GM18867 (cell line): ENCODE results near the gene NCAPH2.

Experiments used
- ATAC-seq: cut with Tn5 transposase; IDR thresholded peaks from one replicate; pipeline ENCODE4 v1.9.1; 2021; ENCODE audit warnings: mild to moderate bottlenecking, moderate library complexity; ENCODE audit not compliant: unreplicated experiment

The NCAPH2 gene

GRCh38 chr22:50545522-50546325, 37.7 kb downstream of the NCAPH2 start, which contains the start of gene KLHDC7B:
Gene KLHDC7B (plus strand): TSS chr22:50545899. CDS start chr22:50546244, 345 bp downstream.
- ATAC-seq, result no peak

GRCh38 chr22:50546326-50547262, 38.6 kb downstream of the NCAPH2 start:
- ATAC-seq, result no peak

GRCh38 chr22:50547263-50547985, 39.4 kb downstream of the NCAPH2 start:
- no peak for ATAC-seq

- ATAC-seq, result no peak
Observed at GRCh38 chr22:50548040-50548920, 40.3 kb downstream of the NCAPH2 start.

GRCh38 chr22:50548921-50549790, 41.1 kb downstream of the NCAPH2 start:
- no peak for ATAC-seq

GRCh38 chr22:50550395-50550794, 42.4 kb downstream of the NCAPH2 start:
- ATAC-seq, result no peak

- ATAC-seq, result no peak
Observed at GRCh38 chr22:50551160-50551752, 43.2 kb downstream of the NCAPH2 start.

- ATAC-seq, result no peak
Observed at GRCh38 chr22:50553310-50553709, 45.3 kb downstream of the NCAPH2 start.

GRCh38 chr22:50556703-50557102, 48.7 kb downstream of the NCAPH2 start:
- no peak for ATAC-seq

GRCh38 chr22:50560034-50560433, 52.0 kb downstream of the NCAPH2 start:
- ATAC-seq, result no peak

GRCh38 chr22:50561401-50562358, 53.7 kb downstream of the NCAPH2 start:
- ATAC-seq, result no peak

GRCh38 chr22:50562523-50563412, 54.7 kb downstream of the NCAPH2 start, which contains the start of gene SYCE3:
Gene SYCE3 (minus strand): TSS chr22:50562919. CDS start chr22:50556405, 6,514 bp downstream.
- peak; percentile 90 for ATAC-seq

- ATAC-seq, result no peak
Observed at GRCh38 chr22:50563413-50564160, 55.6 kb downstream of the NCAPH2 start.

GRCh38 chr22:50564289-50564688, 56.3 kb downstream of the NCAPH2 start:
- no peak for ATAC-seq

GRCh38 chr22:50567721-50568252, 59.8 kb downstream of the NCAPH2 start:
- ATAC-seq, result no peak
